ENCODE data around the gene CDC42SE2.

DNA sequence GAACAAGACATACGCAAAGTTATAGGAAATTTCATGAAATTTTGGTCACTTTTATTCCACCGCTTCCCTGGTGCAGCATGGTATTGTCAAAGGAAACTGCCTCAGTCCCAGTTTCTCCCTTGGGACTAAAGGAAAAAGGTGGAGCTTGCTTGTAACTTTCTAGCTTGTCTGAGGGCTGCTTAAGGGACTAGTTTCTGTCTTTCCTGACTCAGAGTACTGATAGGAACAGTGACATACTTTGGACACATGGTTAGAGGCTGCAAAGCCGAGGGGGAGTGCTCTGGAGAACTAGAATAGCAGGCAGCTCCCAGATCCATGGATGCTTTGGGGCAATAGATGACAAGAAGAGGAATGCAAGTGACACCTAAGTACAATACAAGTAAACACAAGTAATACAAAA, 136.7 kb downstream of the CDC42SE2 start:
- TF ChIP-seq, protein P1, sequence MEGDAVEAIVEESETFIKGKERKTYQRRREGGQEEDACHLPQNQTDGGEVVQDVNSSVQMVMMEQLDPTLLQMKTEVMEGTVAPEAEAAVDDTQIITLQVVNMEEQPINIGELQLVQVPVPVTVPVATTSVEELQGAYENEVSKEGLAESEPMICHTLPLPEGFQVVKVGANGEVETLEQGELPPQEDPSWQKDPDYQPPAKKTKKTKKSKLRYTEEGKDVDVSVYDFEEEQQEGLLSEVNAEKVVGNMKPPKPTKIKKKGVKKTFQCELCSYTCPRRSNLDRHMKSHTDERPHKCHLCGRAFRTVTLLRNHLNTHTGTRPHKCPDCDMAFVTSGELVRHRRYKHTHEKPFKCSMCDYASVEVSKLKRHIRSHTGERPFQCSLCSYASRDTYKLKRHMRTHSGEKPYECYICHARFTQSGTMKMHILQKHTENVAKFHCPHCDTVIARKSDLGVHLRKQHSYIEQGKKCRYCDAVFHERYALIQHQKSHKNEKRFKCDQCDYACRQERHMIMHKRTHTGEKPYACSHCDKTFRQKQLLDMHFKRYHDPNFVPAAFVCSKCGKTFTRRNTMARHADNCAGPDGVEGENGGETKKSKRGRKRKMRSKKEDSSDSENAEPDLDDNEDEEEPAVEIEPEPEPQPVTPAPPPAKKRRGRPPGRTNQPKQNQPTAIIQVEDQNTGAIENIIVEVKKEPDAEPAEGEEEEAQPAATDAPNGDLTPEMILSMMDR (IDR thresholded peaks at IDR 0.05), result no peak
- TF ChIP-seq POLR2A (IDR thresholded peaks at IDR 0.05) (no peak), POLR2AphosphoS5 (IDR thresholded peaks at IDR 0.05) (no peak)
